GM19023 (cell line): ENCODE measurements around the gene SPEM2.
A peak's percentile ranks its signal among the peaks of the same experiment; 100 is the strongest.

Experiments
- ATAC-seq: cut with Tn5 transposase; IDR thresholded peaks from one replicate; pipeline ENCODE4 v1.9.1; 2021; ENCODE audit warnings: mild to moderate bottlenecking, moderate library complexity; ENCODE audit not compliant: unreplicated experiment

Gene SPEM2

GRCh38 chr17:7440113-7440833 is 14.9 kb downstream of the SPEM2 start:
- no peak for ATAC-seq

- no peak for ATAC-seq
Observed at GRCh38 chr17:7440834-7441195, 15.4 kb downstream of the SPEM2 start.

- ATAC-seq = no peak
Observed at GRCh38 chr17:7441266-7441665, 15.8 kb downstream of the SPEM2 start.

DNA sequence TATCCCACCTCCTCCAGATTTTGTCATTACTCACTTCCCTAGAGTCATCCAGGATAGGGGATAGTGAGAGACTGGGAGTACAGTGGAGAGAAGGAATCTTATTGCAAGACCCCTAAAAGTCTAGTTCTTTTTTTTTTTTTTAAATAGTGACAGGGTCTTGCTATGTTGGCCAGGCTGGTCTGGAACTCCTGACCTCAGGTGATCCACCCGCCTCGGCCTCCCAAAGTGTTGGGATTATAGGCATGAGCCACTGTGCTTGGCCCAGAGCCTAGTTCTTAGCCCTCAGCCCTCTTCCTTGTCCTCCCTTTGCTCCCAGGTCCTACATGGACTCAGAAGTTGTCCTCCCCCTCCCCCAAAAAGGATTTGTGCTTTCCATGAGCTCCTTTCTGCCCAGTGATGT is 16.7 kb downstream of the SPEM2 start:
- ATAC-seq = no peak

DNA sequence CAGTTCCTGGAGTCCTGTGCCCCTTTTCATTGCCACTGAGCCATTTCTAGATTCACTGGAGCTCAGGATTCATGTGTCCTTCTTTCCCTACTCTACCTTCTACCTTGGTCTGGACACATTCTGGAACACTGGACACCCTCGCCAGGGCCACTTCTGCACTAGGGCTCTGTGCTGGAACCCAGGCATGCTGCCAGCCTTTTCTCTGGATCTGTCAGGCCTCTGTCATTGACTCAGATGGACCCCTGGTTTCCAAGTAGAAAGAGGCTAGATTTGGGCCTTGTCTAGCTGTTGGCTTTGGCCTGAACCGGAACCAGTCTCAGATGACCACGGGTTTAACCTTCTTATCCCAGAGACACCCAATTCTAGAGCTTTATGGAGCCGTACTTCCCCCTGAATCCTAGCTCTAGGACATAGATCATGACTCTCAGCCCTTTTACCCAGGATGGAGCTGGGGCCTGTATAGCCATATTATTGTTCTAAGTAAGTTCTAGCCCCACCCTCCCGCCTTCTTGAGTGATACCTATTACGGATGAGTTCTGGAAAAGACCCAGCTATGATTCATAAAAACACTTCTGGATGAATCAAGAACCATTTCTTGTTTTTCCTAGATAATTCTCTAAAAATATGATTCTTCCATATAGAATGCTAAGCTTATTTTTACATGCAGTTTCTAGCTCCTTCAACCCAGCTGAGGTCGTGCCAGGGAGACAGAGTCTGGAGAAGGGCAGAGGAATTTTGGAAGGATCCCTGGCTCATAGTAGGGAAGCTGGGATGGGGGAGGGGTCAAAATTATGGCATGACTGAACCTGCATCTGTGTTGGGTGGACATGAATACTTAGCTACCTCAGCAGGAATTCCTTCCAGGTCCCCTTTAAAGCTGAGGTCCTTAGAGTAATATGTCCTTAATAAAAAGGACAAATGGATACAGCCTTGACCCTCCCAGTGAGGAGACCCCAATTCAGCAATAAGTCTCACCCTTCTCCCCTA is 18.4 kb downstream of the SPEM2 start:
- ATAC-seq = no peak

DNA sequence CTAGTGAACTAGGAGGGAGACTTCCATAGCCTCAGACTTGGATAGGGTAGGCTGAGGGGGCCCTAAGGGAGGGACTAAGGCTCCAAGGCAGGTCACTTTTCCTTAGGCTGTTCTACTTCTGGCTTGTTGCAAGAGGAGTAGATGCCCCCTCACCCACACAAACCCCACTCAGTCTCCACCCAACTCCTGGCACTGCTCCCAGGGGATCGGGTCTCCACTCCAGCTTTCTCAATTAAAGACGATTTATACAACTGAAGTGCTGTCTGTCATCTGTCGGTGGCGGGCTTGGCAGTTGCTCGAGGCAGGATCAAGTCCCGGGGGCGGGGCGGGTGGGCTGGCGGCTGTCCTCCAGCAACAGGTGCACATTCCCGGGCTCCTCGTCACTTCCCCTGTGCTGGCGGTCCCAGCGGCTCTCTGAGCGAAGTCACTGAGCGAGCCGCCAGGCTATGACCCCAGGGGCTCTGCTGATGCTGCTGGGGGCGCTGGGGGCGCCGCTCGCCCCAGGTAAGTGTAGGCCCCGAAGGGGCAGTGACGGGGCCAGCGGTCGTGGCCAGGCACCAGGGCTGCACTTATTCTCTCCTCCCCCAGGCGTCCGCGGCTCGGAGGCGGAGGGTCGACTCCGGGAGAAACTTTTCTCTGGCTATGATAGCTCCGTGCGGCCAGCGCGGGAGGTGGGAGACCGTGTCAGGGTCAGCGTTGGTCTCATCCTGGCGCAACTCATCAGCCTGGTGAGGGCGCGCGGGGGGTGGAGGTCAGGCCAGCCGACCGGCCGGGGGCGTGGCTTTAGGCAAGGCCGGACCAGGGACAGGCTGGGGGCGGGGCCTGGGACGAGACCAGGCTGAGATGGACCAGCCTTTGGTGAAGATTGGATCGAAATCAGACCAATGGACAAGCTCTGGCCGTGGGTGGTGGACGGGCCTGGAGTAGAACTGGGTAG is 19.5 kb downstream of the SPEM2 start, which contains the start of gene CHRNB1:
CHRNB1 (plus strand) TSS at position 380 of the 937 bp plus-strand sequence; CDS start at position 447, 67 bp downstream.
- ATAC-seq = peak; percentile 50

- ATAC-seq = peak; percentile 29
Observed at GRCh38 chr17:7445619-7445968, 20.2 kb downstream of the SPEM2 start.

DNA sequence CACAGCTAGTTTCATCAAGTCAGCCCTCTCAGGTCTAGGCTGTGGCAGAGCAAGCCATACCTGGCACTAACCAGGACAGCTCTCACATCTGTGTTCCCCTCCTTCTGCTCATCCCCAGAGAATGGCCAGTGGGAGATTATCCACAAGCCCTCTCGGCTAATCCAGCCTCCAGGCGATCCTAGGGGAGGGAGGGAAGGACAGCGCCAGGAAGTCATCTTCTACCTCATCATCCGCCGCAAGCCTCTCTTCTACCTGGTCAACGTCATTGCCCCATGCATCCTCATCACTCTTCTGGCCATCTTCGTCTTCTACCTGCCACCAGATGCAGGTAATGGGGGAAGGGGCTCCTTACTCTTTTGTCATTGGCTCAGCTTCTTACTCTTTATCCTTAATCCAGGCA is 23.0 kb downstream of the SPEM2 start:
- ATAC-seq = no peak

DNA sequence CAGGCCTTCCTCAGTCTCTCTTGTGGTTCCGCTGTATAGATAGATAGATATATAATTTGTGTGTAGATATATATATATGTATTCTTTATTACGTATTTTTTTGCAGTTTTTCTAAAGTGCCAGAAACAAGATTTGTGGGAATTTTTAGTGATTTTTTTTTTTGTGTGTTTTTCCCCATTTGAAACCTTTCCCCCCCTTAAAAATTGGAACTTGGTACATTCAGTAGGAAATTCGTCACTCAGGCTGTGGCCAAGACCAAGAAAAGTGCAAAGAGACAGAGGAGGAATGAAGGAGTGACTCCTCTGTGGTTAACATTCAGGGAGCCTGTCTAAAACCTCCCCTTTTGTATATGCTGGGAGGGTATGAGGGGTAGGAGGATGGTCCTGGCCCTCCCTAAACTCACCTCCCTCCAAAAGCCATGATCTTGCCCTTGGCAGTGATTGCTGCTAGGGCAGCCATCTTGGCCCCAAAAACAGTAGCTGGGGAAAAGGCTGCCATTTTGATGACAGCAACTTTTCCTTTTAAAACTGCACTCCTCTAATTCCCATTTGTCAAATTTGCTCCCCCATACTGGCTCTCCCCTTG is 34.6 kb downstream of the SPEM2 start:
- ATAC-seq = no peak

- no peak for ATAC-seq
Observed at GRCh38 chr17:7460850-7461660, 35.6 kb downstream of the SPEM2 start.

GRCh38 chr17:7462474-7463371 is 37.3 kb downstream of the SPEM2 start:
- ATAC-seq = no peak

DNA sequence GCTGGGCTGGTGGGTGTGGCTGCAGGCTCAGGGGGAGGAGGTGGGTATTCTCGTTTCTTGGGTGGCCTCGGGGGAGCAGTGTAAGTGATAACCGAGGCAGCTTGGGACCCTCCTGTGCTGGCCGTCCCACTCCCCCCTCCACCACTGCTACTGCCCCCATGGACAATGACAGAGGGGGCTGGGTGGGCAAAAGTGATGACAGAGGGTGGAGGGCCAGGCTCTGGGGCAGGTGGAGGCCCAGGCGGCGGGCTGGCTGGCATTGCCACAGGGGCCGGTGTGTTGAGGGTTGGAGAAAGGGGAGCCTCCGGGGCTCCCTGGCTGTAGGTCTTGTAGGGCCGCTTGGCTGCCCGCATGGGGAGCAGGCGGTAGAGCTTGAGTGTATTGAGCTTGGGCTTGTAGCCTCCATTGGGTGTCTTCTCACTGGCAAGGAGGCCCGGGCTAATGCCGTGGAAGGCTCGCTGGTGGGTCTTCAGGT is 38.0 kb downstream of the SPEM2 start:
- no peak for ATAC-seq

DNA sequence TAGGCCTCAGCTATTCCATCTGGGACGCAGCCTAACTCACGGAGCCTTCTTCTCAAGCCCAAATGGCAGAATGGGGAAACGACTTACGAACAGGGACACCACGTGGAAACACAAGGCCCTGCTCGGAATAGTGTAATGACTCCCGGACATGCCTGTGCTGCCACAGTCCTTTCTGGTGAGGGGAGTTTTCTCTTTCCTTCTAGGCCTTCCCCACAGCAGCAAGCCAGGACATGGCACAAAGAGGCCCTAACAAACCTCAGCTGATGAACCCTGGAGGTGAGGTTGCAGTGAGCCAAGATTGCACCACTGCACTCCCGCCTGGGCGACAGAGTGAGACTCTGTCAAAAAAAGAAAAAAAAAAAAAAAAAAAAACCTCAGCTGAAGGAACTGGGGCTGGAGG is 38.7 kb downstream of the SPEM2 start:
- no peak for ATAC-seq

GRCh38 chr17:7465597-7466275 is 40.3 kb downstream of the SPEM2 start:
- no peak for ATAC-seq

- no peak for ATAC-seq
Observed at GRCh38 chr17:7466318-7466638, 40.9 kb downstream of the SPEM2 start.

GRCh38 chr17:7466639-7467341 is 41.4 kb downstream of the SPEM2 start:
- no peak for ATAC-seq

- no peak for ATAC-seq
Observed at GRCh38 chr17:7467498-7467897, 42.1 kb downstream of the SPEM2 start.

DNA sequence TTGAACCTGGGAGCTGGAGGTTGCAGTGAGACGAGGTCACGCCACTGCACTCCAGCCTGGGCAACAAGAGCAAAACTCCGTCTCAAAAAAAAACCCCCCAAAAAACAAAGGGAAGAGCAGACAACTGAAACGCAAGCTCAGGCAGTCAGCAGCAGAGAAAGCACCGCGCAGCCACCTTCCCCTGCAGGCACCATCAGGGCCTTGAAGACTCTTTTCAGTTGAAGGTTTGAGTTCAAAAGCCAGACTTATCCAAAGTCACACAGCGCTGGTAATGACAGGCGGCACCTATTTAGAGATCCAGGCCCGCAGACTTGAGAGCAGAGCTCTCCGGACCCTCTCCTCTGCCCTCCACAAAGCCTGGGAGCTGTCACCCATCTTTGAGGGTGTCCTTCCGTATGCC is 42.9 kb downstream of the SPEM2 start:
- no peak for ATAC-seq
